Endometrium (tissue), 2 donors: ENCODE data around the gene CIITA.
"Not testable (repeated sequence)": the region's sequence is repeated elsewhere in the genome, so short reads cannot be mapped to it uniquely, and the experiment has no call there.

ENCODE experiments used
- FAIRE-seq: peaks from 2 replicates; lab custom pipeline; 2012; peaks lifted over from hg19 to GRCh38; lab: Jason Lieb, UNC
- donor health status: control.
- donor health status: control.

CIITA gene

DNA sequence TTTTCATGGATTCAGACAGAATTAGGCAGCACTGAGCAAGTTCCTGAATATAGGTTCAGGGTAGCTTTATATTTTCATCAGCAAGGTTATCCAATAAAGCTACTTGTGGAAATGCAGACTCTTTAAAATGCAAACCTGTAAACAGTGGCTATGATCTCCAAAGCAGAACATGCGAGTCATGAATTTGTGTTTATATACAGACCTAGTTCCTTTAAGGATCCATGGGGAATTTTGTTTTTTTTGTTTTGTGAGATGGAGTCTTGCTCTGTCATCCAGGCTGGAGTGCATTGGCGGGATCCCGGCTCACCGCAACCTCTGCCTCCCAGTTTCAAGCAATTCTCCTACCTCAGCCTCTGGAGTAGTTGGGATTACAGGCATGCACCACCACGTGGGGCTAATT, 82.2 kb downstream of the CIITA start:
- no peak for FAIRE-seq

DNA sequence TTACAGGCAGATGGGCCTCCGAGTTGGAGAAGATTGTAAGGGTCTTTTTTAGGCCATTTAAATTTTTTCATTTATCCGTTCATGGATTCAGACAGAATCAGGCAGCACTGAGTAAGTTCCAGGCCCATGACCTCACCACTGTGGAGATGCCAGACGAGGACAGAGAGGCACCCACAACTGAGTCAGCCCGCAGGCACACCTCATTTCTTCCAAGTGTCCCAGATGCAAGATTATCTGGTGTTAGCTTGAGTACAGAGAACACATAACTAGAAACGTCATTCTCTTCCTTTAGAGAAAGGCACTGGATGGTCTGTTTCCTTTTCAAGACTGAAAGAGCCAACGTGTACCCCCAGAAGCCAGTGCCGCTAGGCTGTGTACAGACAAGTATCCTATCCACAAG, 84.2 kb downstream of the CIITA start:
- FAIRE-seq, result no peak

DNA sequence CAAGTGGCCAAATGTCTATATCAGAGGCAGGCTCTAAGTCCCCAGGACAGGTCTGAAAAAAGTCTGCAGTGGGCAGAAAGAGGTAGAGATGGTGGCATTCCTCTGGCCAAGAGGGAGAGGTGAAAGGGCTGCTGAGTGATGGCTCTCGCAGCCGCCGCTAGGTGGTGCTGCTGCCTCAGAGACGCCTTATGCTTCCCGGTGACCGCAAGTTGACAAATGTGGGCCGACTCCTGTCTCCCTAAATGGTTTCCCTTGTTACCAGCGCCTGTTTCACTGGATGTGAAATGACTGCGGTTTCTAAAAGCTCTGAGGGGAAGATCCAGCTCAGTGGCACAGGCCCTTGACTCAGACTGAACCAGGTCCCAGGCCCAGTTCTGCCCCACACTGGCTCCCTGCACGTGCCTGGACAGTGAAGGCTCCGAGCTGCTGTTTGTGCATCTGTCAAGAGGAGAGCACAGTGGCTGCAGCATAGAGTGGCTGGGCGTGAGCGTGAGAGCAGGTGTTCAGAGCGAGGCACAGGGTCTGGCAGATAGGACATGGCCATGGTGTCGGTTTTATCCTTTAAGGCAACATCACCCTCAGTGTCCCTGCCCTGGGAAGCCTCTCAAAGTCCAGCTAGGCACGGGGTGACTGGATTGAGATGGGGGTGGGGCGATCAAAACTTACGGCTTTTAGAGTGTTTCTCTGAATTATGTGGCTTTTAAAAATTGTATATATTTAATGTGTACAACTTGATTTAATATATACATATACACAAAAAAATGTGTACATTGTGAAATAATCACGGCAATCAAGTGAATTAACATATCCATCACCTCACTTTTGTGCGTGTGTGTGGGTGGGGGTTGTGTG, 87.3 kb downstream of the CIITA start:
- FAIRE-seq, result no peak

DNA sequence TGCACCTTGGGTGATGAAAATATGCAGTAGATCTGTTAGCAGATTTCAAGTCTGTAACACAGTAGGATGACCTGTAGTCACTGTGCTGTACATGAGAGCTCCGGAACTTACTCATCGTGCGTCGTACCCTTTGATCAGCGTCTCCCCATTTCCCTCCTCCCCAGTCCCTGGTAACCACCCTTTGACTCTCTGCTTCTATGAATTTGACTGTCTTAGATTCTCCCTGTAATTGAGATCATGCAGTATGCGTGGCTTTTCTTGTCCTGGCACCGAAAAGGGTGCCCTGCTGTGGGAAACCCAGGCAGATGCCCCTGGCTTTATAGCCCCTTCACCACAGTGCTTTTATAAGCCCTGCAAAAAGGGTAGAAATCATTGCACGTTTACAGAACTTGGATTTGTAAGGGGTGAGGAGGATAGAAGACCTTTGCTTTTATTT, 87.9 kb downstream of the CIITA start:
- no peak for FAIRE-seq

DNA sequence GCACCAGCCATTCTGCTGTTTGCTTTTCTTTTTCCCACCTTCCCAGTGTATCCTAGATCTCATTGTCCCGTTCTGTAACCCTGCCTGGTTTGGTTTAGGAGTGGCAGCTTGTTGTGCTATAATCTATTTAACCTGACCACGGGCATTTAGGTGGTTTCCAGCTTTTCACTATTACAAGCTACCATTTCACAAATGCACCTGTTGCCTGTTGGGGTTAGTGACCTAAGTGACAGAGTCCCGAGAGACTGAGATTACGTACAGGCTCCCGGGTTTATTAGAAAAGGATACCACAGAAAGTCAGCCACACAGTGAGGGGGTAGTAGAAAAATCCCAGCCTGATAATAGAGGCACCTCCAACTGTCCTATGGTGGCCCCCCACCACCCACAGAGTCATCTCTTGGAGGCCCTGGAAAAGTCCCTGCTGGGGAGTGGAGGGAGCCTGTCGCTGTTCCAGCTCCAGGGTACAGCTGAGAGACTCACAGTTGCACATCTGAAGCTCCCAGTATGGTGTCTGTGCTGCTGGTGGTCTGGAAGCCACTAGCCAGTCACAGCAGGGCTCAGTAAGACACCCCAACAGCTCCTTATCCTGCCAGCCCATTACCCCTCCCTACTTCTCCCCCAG, 88.5 kb downstream of the CIITA start:
- FAIRE-seq, result no peak

DNA sequence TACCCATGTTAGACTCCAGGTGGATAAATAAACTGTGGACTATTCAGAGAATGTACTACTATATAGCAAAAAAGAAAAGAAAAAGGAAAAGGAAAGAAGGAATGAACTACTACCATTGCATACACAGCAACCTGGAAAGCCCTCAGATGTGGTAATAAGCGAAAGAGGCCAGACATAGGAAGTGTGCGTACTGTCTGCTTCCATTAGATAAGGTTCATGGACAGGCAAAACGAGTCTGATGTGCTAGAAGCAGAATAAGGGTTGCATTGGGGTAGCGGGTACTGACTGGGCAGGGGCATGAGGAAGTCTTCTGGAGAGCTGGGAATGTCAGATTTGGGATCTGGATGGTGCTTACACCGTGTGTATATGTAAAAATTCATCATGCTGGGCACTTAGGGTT, 89.1 kb downstream of the CIITA start:
- FAIRE-seq, result no peak

DNA sequence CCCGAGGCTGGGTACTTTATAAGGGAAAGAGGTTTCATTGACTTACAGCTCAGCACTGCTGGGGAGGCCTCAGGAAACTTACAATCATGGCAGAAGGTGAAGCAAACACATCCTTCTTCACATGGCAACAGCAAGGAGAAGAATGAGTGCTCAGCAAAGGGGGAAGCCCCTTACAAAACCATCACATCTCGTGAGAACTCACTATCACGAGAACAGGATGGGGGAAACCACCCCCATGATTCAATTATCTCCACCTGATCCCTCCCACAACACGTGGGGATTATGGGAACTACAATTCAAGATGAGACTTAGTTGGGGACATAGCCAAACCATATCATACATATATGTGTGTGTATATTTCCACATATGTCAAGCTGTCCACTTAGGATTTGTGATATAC, 89.6 kb downstream of the CIITA start:
- not testable (repeated sequence) for FAIRE-seq

DNA sequence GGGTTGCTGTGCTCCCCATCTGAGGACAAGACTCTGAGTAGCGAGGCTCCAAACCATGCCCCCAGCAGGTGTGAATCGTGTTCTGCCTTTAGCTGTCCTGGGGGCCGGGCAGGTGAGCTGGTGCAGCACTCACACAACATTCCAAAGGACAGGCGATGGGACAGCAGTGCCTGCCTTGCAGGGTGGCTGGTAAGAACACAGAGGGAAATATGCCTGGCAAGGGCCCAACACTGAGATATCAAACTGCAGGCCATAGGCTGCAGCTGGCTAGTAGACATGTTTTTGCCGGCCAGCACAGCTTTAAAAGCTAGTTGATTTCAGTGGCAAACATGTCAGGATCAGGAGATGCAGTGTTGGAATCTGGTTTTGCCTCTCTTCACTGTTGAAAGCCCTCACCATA, 91.0 kb downstream of the CIITA start:
- no peak for FAIRE-seq

DNA sequence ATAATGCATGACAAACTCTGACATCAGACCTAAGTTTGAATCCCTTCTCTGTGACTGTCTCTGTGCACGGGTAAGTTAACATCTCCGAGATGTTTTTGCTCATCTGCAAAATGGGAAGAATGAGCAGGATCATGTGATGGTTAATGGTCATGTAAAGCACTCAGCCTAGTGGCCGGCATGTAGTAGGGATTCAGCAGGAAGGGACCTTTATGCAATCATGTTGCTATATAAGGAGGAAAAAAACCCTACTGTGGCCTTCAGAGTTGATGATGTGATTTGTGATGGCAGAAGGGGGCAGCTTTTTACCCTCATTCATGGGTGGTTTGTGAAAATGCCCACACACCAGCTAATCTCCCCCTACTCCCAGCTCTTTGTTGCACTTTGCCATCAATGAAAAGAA, 91.5 kb downstream of the CIITA start:
- no peak for FAIRE-seq

DNA sequence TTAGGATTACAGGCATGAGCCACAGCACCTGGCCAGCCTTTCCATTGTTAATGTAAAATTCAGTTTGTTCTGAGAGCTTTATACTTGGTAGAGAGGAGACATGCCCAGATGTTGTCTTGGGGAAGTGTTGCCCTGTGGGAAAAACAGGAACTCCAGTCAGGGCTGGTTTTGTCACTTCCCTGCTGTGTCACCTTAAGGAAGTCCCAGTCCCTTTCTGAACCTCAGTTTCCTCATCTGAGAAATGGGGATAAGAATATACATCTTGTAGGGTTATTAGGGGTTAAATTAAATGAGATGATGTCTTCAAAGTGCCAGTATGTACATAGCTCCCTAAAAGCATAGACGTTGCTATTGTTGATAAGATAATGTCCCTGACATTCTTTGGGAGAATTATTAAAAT, 92.6 kb downstream of the CIITA start:
- no peak for FAIRE-seq

DNA sequence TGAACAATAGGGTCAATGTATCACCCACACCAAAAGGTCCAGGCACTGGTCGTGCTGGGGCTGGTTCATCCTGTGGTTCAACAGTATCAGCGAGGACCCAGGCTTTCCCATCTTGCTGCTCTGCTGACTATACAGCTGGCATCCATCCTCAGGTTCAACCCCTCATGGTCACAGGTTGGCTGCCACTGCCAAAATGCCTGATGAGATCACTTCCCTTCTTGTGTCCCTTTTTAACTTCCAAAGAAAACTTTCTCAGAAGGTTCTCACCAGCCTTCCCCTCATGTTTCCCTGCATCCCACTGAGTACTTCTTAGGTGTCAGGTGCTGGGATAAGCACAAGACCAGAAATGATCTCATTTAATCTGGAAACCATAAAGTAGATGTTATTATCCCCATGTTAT, 93.1 kb downstream of the CIITA start:
- no peak for FAIRE-seq

DNA sequence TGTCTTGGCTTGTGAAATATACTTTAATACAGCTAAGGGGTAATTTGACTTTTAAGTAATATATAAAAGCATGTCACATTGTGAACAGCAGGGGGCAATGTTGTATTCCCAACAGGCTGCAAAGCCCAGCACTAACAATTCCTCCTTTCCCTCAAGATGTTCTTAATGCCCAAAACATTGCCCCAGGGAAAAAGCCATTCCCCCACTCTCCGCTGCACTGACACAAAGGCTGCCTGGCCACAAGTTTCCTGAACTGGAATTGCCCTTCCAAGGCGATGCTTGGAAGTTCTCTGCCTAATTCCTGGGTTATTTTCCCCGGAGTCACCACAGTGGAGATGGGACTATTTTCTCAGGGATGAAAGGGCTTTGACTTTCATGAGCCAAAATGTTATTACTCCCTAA, 94.6 kb downstream of the CIITA start:
- FAIRE-seq, result no peak

DNA sequence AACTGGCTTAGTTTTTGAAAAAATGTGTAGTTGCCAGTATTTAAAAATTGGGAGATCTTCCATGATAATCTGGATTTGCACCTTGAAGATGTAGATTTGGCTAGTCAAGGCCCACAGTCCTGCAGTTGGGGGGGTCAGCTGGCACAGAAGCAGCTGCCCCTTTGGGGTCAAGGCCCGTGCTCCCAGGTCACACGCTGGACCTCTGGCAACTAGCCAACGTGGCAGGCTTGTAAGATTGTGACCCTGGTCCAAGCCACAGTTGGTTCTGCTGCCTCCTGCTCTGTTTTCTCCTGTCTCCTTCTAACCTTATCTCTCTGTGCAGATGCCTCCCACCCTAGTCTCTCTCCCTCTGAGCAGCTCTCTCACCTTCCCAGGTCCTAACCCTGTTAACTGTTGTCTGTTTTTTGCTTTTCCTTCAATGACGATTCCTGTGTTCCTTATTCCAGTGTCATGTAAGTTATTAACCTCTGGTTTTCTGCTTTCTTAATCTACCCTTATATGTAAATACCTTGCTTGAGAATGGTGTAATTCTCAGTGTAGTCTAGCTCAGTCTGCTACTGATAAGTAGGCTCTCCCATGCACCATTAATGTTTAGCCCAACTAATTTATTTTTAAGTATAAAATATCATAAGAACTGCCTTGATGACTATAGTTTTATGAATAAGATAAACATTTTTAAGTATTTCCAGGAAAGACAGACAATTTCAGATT, 95.3 kb downstream of the CIITA start:
- no peak for FAIRE-seq

DNA sequence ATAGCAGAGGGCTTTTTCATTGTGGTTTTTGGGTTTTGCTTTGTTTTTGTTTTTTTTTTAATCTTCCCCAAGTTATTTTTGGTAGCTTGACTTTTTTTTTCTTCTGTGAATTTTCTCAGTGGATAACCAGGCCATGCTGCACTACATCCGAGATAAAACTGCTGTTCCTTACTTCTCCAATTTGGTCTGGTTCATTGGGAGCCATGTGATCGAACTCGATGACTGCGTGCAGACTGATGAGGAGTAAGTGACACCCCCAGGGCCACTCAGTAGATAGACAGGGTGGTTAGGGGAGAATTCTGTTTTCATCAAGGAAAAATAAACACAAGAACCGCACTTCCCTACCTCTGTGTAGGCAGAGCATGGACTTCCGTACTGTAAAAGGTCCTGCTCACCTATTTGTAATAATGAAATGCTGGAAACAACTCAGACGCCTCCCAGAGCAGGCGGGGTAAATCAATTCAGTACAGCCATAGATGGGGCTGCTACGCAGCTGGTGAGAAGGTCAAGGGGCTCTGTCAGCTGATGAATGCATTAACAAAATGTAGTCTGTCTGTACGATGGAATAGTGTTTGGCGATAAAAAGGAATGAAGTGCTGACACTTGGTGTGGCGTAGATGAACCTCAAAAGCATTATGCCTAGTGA, 95.9 kb downstream of the CIITA start:
- no peak for FAIRE-seq

DNA sequence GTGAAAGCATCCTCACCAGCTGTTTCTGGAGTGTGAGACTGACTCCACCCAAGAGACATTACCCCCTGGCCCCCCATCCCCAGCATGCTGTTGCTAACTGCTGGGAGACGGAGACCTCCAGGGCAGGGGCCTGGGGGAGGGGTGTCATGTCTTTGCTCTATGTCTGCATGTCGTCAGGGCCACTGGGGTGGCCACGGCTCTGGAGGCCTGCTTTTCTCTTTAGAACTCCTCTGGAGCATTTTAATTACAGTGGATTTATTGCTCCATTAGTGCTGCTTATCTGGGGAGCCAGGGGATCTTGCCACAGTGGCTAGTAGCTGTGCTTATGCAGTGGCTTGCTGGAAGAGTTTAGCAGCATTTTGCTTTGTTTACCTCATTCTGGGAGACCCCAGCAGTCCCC, 99.6 kb downstream of the CIITA start:
- FAIRE-seq, result no peak

DNA sequence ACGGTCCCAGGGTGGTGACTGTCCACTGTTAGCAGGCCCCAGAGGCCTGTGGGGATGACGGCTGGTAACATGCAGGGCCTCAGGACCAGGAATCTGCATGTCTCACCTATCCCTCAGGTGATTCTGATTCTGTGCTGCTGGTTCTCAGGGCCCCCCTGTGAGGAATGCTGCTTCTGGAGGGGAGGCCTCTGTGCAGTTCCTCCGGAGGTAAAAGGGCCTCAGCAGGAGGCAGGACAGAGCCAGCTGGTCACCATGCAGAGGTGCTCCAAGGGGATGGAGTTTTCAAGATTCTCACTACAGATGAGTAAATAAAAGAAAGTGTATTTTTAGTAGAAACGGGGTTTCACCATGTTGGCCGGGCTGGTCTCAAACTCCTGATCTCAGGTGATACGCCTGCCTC, 101.1 kb downstream of the CIITA start:
- no peak for FAIRE-seq

DNA sequence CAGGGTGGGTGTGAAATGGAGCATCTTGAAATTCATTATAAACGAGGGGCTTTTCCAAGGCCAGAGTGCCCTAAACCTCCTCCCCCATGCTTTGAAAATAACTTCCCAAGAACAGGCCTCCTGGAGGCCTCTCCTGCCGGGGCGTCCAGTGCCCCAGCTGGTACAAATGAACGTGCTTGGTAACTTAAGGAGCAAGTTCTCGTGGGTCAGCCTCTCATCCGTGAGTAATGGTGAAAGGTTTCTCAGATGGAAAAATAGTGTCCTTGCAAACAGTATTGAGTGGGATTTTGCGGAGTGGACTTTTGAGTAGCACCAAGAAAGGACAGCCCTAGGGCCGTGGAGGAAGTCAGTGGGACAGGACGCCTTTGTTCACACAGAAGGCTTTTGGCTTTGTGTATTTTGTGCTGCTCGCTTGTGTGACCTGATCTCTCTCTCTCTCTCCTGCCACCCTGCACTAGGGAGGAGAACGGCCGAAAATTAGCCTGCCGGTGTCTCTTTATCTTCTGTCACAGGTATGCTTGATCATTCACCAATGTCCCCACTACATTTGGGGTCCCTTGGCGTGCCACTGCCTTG, 102.0 kb downstream of the CIITA start:
- no peak for FAIRE-seq

DNA sequence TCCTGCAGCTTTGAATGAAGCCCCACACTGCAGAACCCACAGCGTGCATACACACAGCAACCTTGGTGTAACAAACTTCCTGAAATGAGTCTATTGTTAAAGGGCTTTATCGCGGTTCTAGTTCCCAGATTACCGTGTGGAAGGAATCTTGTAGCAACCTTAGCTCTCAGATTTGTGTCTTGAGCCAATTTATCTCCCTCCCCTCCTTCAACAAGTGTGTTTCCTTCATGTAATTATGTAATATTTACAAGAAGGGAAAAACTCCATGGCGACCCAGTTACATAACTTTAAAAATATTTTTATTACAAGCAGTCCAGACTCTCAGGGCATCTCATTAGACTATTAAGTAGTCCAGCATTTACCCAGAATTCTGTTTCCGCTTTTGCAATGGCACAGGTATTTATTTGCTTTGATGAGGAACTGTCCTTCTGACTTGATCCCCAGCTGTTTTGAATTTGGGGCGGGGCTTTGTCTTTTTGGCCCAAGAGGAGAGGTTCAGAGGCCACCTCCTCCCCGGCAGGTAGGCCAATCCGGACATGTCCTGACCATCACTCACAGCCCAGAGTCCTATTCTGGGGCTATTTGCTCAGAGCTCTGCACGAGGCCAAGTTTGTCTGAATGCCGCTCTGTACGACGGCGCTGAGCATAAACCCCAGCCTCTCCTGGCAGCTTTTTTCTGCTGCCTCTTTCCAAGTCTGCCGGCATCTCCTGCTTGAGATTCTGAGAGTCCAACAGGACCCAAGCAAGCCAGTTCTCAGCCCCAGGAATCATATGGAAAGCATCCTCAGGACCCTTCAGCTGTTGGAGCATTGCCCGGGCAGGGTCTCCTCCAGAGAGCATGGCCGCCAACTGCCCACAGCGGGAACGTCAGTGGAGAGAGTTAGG, 103.0 kb downstream of the CIITA start:
- FAIRE-seq, result no peak

DNA sequence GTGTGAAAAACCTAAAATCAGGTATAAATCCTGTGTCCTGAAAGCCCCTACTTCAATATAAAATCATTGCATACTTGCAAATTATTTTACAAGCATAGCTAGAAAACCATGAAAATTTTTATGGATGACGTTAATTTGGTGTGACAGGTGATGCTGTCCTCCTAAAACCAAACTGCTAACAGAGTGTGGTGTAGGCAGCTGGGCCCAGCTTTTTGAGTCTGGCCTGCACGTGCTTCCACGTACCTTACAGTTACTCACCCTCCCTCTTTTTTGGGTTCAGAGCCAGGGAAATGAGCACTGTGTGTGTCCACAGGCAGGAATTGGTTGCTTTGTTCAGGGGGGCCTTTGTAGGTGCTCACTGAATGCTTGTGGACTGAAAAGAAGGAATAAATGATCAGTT, 103.8 kb downstream of the CIITA start:
- FAIRE-seq, result no peak

DNA sequence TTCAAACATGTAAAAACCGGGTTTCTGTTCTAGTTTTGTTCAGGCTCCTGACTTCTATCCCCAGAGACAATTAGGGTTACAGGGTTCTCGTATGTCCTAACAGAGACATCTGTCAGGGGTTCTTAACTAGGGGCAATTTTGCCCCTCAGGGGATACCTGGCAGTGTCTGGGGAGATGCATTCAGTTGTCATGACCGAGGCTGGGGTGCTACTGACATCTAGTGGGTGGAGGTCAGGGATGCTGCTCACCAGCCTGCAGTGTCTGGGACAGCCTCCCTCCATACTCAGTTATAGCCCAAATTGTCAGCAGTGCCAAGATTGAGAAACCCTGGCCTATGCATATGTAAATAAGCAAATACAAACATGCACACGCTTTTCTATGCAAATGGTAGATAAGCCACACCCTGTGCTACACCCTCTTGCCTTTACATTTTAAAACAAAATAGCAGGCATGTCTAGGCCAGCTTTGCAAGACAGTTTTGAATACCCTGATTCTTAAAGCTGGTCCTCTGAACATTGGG, 104.8 kb downstream of the CIITA start:
- no peak for FAIRE-seq
